VCaP (cell line): ENCODE data around the gene TUT1.

Experiments used
- H3K27ac ChIP-seq: fragments of 450-650 bp; 2 replicates; pipeline ENCODE4 v1.5.1; 2017
- CTCF ChIP-seq: fragments of 450-650 bp; conservative IDR thresholded peaks from 2 replicates; pipeline ENCODE4 v1.5.1; 2017; ENCODE audit warnings: mild to moderate bottlenecking, moderate library complexity

TUT1 gene

GRCh38 chr11:62580959-62581715, 10.2 kb downstream of the TUT1 start:
- no peak overlapping the region for H3K27ac ChIP-seq
- TF ChIP-seq CTCF = no peak

- TF ChIP-seq CTCF = no peak
- no peak overlapping the region for H3K27ac ChIP-seq
Measured at GRCh38 chr11:62579252-62579651, 12.1 kb downstream of the TUT1 start.

GRCh38 chr11:62578541-62578940, 12.8 kb downstream of the TUT1 start:
- no peak for TF ChIP-seq CTCF
- no peak overlapping the region for H3K27ac ChIP-seq

GRCh38 chr11:62577046-62577714, 14.1 kb downstream of the TUT1 start:
- TF ChIP-seq CTCF = no peak
- no peak overlapping the region for H3K27ac ChIP-seq

GRCh38 chr11:62575837-62576236, 15.5 kb downstream of the TUT1 start:
- H3K27ac ChIP-seq = no peak overlapping the region
- TF ChIP-seq CTCF = no peak

GRCh38 chr11:62575156-62575555, 16.2 kb downstream of the TUT1 start:
- no peak overlapping the region for H3K27ac ChIP-seq
- TF ChIP-seq CTCF = no peak

GRCh38 chr11:62574363-62575071, 16.8 kb downstream of the TUT1 start:
- H3K27ac ChIP-seq = peak overlapping the region; percentile 86
- no peak for TF ChIP-seq CTCF
